Heart left ventricle (tissue), 13 donors: ENCODE measurements around the gene EPN2.

ENCODE experiments used
- CTCF ChIP-seq, 12 donors: fragments of 200-600 bp; sonication (generic) in 4 of 12; IDR thresholded peaks; one replicate each; pipeline versions ENCODE4 v1.5.0 to v1.8.0; 2018 to 2022; ENCODE audit warnings: antibody characterized with exemption in 12 of 12, mild to moderate bottlenecking in 5 of 12
- POLR2A ChIP-seq, 2 donors: fragments of 450-650 bp; IDR thresholded peaks; one replicate each; pipeline ENCODE4 v1.6.1; 2017; ENCODE audit warnings: antibody characterized with exemption in 2 of 2, mild to moderate bottlenecking in 2 of 2, moderate library complexity in 2 of 2
- donor health status: ischemic (EF 13 %, LVEDD 7.1; RV severe dilation, severe dysfunction).
- donor health status: DM: no; HTN: yes; CAD: no.
- donor health status: DM: no; HTN: no; CAD: no.
- donor health status: ischemic (EF 25% LVEDD 6.9; RV normal size, moderate dysfunction).
- donor health status: ischemic (EF 25% LVEDD 5.7; RV mildly dilated, moderate dysfunction).
- donor health status: ischemic (EF 35%, LVEDD 5.7; RV mildly dilated, moderate dysfunction).
- donor health status: nonischemic (EF 11% LVEDD 7.7; RV severe dilation, severe dysfunction).
- donor health status: DM: yes; HTN: yes; CAD: no.
- donor health status: PGD.
- donor health status: ischemic (EF 29% LVEDD 5.4; RV normal size, mild dysfunction).
- donor health status: nonischemic (EF 23%, LVEDD 6.1; RV moderate dilation, normal function).

GRCh38 chr17:19292377-19292711 is 55.2 kb downstream of the EPN2 start:
- TF ChIP-seq POLR2A (IDR thresholded peaks at IDR 0.05) (no peak), CTCF (IDR thresholded peaks at IDR 0.05) (no peak)
